HG02763 (cell line): ENCODE results near the gene ECHS1.

Experiments used
- ATAC-seq: cut with Tn5 transposase; IDR thresholded peaks from one replicate; pipeline ENCODE4 v1.9.1; 2021; ENCODE audit warnings: mild to moderate bottlenecking, moderate library complexity; ENCODE audit not compliant: unreplicated experiment

Gene ECHS1

DNA sequence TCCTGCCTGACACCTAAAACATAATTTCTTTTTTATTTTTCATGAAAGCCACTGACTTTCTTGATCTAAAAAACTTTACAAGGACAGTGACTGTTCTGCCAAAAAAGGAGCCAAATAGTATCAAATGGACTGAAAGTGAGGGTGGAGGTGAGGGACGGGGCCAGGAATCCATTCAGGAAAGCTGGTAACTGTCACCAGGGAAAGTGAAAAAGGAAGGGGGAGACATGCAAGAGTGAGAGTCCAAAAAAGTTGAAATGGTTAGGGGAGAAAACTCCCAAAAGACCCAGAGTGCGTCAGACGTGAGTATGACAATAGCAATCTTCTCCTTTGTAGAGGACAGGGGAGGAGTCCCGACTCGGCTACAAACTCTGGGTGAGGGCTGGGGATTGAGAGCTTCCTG lies 28.9 kb downstream of the ECHS1 start:
- ATAC-seq: no peak

DNA sequence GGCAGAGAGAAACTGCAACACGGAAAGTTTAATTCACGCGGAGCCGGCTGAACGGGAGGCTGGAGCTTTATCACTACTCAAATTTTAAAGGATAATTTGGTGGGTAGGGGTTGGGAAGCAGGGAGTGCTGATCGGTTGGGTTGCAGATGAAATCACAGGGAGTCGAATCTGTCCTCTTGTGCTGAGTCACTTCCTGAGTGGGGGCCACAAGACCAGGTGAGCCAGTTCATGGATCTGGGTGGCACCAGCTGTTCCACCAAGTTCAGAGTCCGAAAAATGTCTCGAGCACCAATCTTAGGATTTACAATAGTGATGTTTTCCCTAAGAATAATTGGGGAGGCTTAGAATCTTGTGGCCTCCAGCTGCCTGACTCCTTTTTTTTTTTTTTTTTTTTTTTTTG lies 29.6 kb downstream of the ECHS1 start:
- ATAC-seq: no peak

DNA sequence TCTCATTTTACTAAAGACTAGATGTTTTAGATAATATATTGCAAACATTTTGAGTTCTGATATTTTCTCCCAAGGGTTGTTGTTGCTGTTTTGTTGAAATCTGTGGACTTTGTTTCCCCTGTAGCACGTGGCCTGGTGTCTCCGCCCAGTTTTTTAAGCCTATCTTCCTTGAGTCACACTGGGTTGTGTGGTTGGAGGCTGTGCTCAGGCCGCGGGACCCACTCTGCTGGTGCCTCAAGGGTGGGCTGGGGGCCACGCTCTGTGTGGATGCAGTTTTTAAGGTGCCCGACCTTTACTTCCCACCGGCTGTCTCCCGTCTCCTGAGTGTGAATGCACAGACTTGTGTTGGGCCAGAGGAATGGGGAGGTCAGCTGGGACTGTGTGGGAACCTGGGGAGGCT lies 30.2 kb downstream of the ECHS1 start:
- ATAC-seq: no peak

DNA sequence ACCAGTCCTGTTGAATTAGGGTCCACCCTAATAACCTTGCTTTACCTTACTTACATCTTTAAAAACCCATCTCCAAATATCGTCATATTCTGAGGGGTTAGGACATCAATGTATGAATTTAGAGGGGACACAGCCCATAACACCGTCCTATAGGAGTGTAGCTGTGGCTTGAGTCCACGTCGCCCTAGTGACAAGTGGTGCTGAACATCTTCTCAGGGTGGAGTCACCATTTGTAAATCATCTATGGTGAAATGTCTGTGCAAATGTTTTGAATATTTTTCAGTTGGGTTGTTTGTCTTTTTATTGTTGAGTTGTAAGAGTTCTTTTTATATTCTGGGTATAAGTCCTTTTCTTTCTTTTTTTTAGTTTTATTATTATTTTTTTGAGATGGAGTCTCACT lies 31.2 kb downstream of the ECHS1 start:
- no peak for ATAC-seq

DNA sequence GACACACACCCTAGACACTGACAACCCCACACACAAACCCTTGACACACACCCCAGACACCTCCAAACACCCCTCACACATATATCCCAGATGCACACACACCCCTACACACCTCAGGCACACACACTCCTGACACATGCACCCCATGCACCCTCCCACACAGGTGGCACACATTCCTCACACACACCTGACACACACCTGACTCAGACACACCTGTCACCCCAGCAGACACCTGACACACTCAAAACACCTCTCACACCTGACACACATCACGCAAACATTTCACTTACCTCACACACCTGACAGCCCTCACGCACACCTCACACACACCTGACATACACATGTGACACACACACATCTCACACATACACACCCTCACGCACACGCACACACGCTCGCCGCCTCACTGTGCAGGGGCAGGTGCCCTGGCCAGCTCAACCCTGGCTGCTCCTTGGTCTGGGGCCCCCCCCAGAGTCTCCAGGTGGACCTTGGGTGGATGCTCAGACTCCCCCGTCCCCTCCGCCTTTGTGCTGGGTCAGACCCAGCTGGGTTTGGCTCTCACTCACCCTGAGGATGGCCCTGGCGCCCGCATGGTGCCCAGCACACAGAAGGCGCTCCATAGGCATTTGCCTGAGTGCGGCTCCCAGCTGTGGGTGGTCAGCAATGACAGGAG lies 33.3 kb downstream of the ECHS1 start:
- ATAC-seq: no peak

DNA sequence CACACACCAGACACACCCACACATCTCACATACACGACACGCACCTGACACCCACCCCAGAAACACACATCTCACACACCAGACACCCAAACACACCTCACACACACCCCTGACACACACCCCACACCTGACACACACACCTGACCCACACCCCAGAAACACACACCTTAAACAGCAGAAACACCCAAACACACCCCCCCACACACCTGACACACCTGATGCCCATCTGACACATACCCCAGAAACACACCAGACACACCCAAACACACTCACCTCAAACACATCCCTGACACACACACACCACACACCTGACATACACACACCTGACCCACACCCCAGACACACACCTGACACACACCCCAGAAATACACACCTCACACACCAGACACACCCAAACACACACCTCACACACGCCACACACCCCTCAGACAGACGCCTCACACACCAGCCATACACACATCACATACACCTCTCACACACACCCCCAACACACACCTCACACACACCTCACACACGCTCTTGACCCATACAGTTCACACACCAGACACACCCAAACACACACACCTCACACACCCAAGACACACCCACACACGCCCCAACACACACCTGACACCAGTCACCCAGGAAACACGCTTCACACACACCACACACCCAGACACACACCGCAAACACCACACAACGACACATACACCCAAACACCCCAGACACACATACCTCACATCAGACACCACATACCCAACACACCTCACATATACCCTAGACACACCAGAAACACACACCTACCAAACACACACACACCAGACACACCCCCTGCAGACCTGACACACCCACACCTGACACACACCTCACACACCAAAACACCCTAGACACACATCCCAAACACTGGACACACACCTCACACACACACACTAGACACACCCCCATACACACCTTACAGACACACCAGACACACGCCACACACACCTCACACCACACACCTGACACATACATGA lies 34.8 kb downstream of the ECHS1 start:
- no peak for ATAC-seq

DNA sequence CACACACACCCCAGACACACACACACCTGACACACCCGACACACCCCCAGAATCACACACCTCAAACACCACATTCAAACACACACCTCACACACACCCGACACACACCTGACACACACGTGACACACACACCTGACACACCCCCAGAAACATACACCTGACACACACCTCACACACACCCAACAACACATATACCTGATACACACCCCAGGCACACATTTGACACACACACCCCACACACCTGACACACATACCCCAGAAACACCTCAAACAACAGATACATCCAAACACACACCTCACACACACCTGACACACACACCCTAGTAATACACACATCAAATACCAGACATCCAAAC lies 35.8 kb downstream of the ECHS1 start:
- ATAC-seq: no peak

DNA sequence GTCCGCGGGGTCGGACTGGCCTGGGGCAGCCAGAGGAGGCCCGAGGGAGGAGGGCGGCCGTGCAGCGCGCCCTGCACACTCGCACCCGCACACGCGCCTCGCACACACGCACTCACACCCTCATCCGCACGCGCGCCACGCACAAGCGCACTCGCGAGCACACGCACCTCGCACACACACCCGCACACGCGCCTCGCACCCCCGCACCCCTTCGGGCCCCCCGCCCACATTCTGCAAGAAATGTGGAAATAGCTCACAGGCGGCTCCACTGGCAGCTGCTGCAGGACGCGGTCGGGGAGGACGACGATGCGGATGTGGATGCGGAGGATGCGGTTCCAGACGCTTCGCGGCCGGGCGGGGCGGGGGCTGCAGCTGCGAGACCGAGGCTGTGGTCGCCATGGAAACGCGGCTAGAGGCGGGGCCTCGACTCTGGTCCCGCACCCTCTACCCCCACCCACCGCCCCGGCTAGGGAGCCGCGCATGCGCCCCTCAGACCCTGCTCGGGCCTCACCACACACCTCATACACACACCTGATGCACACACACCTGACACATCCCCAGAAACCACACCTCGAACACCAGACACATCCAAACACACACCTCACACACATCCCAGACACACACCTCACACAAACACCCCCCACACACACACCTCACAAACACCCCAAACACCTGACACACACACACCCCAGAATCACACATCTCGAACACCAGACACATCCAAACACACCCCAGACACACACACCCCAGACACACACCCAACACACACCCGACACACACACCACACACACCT lies 36.4 kb downstream of the ECHS1 start, which contains the start of gene CALY:
CALY (minus strand) TSS at position 320 of the 793 bp plus-strand sequence. CDS start 7,907 bp downstream, outside the sequence.
- no peak for ATAC-seq

DNA sequence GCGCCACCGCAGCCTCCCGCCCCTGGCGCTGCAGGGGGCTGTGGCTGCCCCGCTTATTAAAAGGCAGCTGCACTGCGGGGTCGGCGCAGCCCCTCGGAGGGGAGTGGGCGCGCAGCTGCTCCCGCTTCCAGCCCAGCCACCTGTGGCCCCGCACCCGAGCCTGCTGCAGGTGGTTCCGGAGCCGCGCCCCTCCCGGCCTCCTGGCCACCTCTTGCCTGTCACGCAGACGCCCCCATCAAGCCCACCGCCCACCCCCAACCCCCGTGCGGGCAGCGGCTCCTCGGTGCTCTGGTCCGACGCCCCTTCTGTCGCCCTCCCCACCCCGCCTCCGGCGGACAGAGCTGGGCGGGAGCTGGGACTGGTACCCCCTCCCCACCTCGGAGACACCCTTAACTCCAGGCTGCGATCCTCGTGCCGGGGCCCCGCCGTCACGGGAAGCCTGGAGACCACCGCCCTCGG lies 37.0 kb downstream of the ECHS1 start:
- no peak for ATAC-seq

DNA sequence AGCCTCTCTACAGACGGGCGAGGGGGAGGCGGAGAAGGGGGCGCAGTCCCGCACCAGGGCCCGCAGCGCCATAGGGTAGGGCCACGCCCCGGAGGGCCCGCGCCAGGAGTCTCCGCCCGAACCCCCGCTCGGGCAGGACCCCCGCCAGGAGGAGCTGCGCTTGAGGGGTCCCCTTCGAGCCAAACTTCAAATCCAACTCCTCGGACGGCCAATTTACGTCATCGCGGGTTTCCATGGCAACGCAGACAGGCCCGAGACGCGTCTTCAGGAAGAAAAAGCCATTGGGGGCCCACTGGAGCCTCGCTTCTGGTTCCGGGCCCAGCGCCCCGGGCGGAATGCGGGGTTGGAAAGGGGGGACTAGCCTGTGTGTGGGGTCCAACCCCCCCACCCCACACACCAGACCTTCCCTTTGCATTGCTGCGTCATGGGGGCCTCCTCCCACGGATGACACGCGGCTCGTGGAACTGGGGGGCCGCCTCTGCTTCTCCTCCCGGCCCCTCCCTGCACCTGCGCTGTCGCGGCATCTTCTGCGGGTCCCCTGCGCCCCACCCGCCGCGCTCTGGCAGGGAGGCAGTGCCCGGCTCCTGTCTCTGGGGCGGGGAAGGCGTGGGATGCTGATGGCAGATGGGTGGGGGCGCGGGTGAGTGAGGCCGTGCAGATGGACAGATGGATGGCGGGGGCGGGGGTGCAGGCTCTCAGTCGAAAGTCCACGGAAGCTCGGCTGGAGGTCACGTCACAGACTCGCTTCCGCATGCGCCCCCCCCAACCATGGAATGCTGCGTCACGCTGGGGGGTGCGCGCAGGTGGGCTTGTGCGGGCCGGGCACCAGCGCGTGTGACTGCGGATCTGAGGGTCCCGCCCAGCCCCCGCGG lies 37.7 kb downstream of the ECHS1 start:
- ATAC-seq: no peak

DNA sequence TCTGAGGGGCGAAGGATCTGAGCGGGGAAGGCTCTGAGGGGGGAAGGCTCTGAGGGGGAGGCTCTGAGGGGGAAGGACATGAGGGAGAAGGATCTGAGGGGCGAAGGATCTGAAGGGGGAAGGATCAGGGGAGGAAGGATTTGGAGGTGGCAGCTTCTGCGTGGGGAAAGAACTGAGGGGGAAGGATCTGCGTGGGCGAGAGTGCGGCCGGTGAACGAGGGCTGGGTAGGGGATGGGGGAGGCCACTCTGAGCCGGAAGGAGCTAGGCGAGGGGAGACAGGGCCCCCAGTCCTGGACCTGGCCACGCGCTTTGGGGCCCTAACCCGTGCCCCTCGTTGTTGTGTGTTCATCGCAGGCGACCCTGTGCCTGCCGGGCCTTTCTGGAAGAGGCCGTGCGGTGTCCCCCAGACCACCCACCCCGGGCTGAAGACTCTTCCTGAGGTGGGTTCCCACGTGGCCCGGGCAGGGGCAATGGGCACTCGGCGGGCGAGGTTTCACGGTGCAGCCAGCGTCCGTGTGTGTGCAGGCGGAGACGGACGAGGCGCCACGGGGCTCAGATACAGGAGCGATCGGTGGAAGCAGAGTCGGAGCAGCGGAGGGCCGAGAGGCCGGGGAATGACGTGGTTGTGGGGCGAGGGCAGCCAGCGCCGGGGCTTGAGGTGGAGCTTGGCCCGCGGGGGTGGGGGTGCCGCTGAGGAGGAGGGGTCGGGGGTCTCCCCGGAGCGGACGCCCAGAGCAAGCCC lies 38.5 kb downstream of the ECHS1 start:
- no peak for ATAC-seq

DNA sequence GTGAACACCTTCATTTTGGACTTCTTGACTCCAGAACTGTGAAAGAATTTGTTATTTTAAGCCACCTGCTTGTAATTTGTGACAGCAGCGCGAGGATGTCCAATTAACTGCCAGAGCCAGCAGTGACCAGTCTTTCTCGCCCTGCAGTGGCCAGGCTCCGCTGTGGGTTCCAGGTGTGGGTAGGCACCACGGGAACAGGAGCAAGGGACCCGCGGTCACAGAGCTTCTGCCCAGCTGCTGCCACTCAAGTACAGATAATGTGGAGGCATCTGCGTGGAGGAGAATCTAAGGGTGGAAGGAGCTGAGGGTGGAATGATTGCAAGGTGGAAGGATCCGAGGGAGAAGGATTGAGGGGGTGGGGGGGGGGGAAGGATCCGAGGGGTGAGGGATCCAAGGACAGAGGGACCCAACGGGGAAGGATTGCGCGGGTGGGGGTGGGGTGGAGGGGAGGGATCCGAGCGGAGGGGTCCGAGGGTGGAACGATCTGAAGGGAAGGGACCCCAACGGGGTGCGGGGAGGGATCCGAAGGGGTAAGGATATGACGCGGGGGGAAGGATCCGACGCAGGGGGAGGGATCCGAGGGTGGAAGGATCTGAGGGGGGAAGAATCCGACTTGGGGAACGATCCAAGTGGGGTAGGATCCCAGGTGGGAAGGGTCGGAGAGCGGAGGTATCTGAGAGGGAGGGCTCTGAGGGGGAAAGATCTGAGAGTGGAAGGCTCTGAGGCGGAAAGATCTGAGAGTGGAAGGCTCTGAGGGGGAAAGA lies 40.0 kb downstream of the ECHS1 start:
- no peak for ATAC-seq

DNA sequence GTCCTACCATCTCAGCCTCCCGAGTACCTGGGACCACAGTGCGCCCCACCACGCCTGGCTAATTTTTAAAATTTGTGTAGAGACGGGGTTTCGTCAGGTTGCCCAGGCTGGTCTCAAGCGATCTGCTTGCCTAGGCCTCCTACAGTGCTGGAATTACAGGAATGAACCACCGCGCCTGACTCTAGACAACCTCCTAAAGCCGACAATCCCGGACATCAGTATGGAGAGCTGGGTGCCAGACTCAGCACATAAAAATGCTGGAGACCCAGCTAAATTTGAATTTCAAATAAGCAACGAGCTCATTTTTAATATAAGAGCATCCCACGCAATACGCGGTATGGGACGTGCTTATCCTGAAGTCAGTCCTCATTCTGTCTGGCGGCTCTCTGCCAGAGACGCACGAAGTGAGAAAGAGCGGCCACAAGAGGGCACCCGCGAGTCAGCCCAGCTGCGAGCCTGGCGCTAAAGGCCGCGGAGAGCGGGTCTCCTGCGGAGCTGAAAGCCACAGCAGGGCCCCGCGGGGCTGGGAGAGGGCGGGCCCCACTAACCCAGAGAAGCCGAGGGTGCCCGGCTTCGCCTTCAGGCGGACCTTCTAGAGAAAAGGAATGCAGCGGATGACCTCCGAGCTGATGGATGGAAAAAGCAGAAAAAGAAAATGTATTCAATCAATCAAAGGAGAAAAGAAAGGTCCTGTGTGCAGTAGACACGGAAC lies 43.5 kb downstream of the ECHS1 start:
- peak; percentile 71 for ATAC-seq

DNA sequence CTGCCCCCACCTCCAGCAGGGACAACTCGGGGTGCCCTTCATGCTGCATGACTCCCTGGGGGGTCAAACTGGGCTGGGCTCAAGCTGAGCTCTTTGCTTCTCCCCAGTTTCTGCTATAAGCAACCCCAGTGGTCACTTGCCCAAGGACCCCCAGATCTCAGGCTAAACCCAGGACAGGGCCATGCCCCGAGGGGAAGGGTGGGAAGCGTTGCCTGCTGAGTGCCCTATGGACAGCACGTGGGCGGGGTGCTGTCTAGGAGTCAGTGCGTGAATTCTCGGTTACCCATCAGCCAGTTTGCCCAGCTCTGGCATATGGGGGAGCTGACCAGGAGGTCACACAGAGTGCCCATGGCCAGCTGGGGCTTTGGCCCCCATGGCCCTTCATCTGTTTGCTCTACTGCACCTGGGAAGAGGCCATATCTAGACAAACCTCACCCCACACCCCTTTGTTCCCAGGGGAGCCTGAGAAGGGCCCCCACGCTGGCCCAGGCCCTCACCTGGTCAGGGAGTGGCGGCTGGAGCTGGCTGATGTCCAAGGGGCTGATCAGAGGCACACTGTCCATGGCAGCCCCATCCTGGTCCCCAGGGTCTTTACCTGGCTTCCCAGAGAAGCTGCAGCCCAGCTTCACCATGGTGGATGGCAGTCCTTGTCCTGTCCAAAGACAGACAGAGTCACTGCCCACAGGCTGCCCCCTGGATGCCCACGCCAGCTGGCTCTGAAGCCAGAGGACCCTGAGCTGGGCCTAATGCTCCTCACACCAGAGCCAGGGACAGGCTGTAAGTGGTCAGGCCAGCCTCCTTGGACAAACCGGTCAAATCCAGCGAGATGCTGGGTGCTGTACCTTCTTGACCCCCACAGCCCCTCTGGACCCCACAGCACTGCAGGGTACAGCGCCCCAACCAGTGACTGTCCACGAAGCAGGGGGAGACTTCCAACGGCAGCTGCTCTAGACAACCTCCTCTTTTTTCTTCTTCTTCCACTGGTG lies 44.5 kb downstream of the ECHS1 start:
- ATAC-seq: no peak

DNA sequence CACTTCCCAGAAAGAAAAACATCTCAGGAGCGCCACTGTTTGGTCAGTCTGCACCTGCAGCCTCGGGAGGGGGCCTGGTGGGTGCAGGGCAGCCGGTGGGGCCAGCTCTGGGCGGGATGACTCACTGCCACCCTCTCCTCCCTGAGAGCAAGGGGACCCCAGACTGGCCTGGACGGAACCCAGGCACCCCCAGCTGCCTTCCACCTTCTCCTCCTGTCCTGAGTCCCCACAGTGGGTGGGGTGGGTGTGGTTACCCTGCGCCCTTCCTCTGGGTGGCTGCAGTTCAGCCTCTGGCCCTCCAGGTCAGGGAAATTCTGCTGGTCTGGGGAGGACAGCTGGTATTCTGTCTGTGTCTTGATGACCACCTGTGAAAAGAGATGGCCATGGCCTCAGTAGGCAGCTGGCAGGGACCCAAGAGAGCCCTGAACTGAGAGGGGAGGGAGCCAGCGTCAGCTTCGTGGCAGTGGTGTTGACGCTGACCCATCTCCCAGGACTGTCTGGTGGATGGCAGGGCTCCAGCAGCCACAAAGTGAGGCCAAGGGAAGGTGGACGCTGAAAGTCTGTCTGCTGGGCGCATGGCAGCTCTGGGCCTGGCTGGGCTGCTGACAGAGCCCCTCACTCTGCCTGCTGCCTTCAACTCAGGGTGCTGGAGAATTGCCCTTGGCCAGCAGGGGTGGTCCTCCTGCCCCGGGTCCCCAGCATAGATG lies 45.4 kb downstream of the ECHS1 start:
- ATAC-seq: no peak
